Heart left ventricle (tissue), 16 donors: ENCODE data around the gene APLNR. TPM values are rescaled to one million over a fixed set of nuclear protein-coding genes. Genes with fewer than 3 reads are reported as not detected.

Experiments
- ATAC-seq, 4 donors: fragments of 200-7000 bp; cut with Tn5 transposase; one replicate each; pipeline ENCODE4 v1.9.1; 2020 to 2022; ENCODE audit warnings: moderate library complexity in 4 of 4, mild to moderate bottlenecking in 3 of 4, moderate number of reproducible peaks in 1 of 4
- DNase-seq, 5 donors: peaks; one replicate each; pipeline ENCODE4 v3.0.0-alpha.2; 2020
- H3K27ac ChIP-seq, 12 donors: fragments of 200-600 bp; sonication (generic) in 4 of 12; one replicate each; pipeline versions ENCODE4 v1.5.0 to v1.8.0; 2016 to 2022; ENCODE audit warnings: mild to moderate bottlenecking in 2 of 12
- H3K27me3 ChIP-seq, 9 donors: fragments of 200-600 bp; sonication (generic) in 2 of 9; one replicate each; pipeline versions ENCODE4 v1.5.1 to v1.8.0; 2016 to 2022; ENCODE audit warnings: mild to moderate bottlenecking in 3 of 9
- H3K36me3 ChIP-seq, 9 donors: fragments of 200-600 bp; sonication (generic) in 2 of 9; one replicate each; pipeline versions ENCODE4 v1.5.0 to v1.8.0; 2018 to 2022; ENCODE audit warnings: mild to moderate bottlenecking in 2 of 9
- H3K4me1 ChIP-seq, 12 donors: fragments of 200-600 bp; sonication (generic) in 4 of 12; one replicate each; pipeline versions ENCODE4 v1.5.0 to v1.8.0; 2016 to 2022; ENCODE audit warnings: mild to moderate bottlenecking in 3 of 12
- H3K4me3 ChIP-seq, 12 donors: fragments of 200-600 bp; sonication (generic) in 4 of 12; one replicate each; pipeline versions ENCODE4 v1.5.0 to v1.8.0; 2017 to 2022; ENCODE audit warnings: mild to moderate bottlenecking in 9 of 12, moderate library complexity in 4 of 12
- H3K9me3 ChIP-seq, 12 donors: fragments of 200-600 bp; sonication (generic) in 4 of 12; one replicate each; pipeline versions ENCODE4 v1.5.0 to v1.8.0; 2016 to 2022; ENCODE audit warnings: mild to moderate bottlenecking in 1 of 12
- CTCF ChIP-seq, 12 donors: fragments of 200-600 bp; sonication (generic) in 4 of 12; IDR thresholded peaks; one replicate each; pipeline versions ENCODE4 v1.5.0 to v1.8.0; 2018 to 2022; ENCODE audit warnings: antibody characterized with exemption in 12 of 12, mild to moderate bottlenecking in 5 of 12
- POLR2A ChIP-seq, 2 donors: fragments of 450-650 bp; IDR thresholded peaks; one replicate each; pipeline ENCODE4 v1.6.1; 2017; ENCODE audit warnings: antibody characterized with exemption in 2 of 2, mild to moderate bottlenecking in 2 of 2, moderate library complexity in 2 of 2
- WGBS, 4 donors: extraction: QIAGEN DNeasy Blood & Tissue Kit in 2 of 4; methylation state at CpG; one replicate each; pipeline versions ENCODE4 v1.1.5 to v1.1.7; 2013 to 2018; 5-methylcytosine and 5-hydroxymethylcytosine counted together
- intact Hi-C, 10 donors: fragments of 100-400 bp; cut with DNase I; formaldehyde crosslinking; loops; one replicate each; pipeline versions ENCODE4 v1.11.1 to v1.14.2; 2022
- polyA plus RNA-seq, 2 donors: library from polyadenylated mRNA; stranded (reverse); fragments of 200-250 nt; gene quantifications; one replicate each; pipeline ENCODE4 v1.2.3, GENCODE V29; 2013
- total RNA-seq, 9 donors: library from RNA; depleted of rRNA in 2 of 9; stranded (reverse); fragments of >200 nt in 2 of 9; fragmentation: NEBNext Ultra II Directional in 3 of 9; extraction: Animal tissue kit (Norgen Biotek cat#: 25700) in 3 of 9; gene quantifications; one replicate each; pipeline versions ENCODE4 v1.1.0 to v1.2.4, GENCODE V29; 2016 to 2023
- donor health status: ischemic (EF 13 %, LVEDD 7.1; RV severe dilation, severe dysfunction).
- donor health status: healthy with polysubstance abuse.
- donor health status: DM: no; HTN: yes; CAD: no.
- donor health status: DM: no; HTN: no; CAD: no.
- donor health status: ischemic (EF 25% LVEDD 6.9; RV normal size, moderate dysfunction).
- donor health status: ischemic (EF 25% LVEDD 5.7; RV mildly dilated, moderate dysfunction).
- donor health status: healthy.
- donor health status: DM: yes; HTN: yes; CAD: no.
- donor health status: ischemic (EF 35%, LVEDD 5.7; RV mildly dilated, moderate dysfunction).
- donor health status: nonischemic (EF 11% LVEDD 7.7; RV severe dilation, severe dysfunction).
- donor health status: DM: yes; HTN: yes; CAD: no.
- donor health status: PGD.
- donor health status: ischemic (EF 29% LVEDD 5.4; RV normal size, mild dysfunction).
- donor health status: nonischemic (EF 23%, LVEDD 6.1; RV moderate dilation, normal function).

APLNR gene
- total and polyA plus RNA-seq, 11 donors = 1.1 to 63.3 (median 9.4) TPM

DNA sequence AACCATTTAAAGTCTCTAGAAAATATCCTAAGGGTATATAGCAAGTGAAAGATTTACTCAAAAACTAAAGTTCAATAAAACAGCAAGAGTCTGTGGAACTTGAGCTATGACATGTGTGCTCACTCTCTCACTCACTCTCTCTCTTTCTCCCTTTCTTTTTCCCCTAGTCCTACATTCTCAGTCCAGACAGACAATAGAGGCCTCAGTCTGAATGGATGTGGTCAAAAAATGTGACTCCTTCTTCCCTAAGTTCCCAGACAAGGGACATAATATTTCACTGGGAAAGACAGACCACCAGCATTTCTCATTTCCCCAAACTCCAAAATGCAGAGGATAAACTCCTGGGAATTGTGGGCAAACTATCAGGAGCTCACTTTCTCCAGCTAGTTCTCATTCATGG lies 17.6 kb upstream of the APLNR start:
- intact Hi-C loops = no loop called here

DNA sequence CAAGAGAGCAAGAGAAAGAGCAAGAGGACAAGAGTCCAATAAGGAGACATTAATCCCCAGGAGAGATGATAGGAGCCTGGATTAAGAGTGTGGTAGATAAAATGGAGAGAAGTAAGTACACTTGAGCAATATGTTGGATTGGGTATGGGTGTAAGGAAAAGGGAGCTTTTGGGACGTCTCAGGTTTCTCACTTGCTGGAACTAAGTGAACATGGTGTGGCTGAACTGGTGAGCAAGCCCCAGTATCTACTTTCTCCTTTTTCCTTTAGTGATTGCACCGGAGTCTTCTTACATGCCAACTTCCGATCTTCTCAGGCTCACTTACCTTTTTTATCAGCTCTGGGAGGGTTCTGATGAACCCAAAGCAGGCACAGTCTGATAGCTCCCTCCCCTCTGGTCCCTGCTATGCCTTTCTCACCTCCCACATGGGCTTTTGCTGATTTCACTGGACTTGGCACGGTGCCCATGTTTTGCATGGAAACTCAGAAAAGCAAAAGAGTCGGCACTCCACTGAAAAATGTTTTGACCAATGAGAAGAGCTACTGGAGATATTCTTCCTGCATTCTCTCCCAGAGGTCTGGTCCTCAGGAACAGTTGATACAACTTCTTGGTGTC lies 14.5 kb upstream of the APLNR start:
- no peak overlapping the region for H3K4me3 ChIP-seq
- no peak overlapping the region for H3K27ac ChIP-seq
- peaks cover 0 to 6% (median 2%) of the 10 kb centered on the region in 12 donors for H3K9me3 ChIP-seq
- peaks cover 0 to 4% (median 0%) of the 10 kb centered on the region in 9 donors for H3K27me3 ChIP-seq
- intact Hi-C loops = loop anchor here in 2 of 10 donors (2.0 kb wide), 2 partner anchors 27 to 411 kb away; no protein-coding TSS in a partner anchor
- ATAC-seq (peak in 1 of 4 donors; percentile 8), DNase-seq (peak in 3 of 5 donors; percentile 38 to 46 (median 44))
- WGBS, 4 donors = 23 to 44% (median 40%) methylated on average over 5 of the region's 5 CpGs
- H3K36me3 ChIP-seq = no peaks in the 10 kb centered on the region
- peaks cover 0 to 19% (median 7%) of the 10 kb centered on the region in 12 donors for H3K4me1 ChIP-seq
- TF ChIP-seq POLR2A (IDR thresholded peaks at IDR 0.05) = no peak

More for the DNA sequence above, 17.6 kb upstream of the APLNR start:
- H3K27me3 ChIP-seq = peaks cover 0 to 4% (median 0%) of the 10 kb centered on the region in 9 donors
- peaks cover 0 to 9% (median 0%) of the 10 kb centered on the region in 12 donors for H3K4me1 ChIP-seq
- DNase-seq = no peak
- no peak overlapping the region for H3K27ac ChIP-seq
- ATAC-seq = no peak
- TF ChIP-seq CTCF (IDR thresholded peaks at IDR 0.05) = no peak
- TF ChIP-seq POLR2A (IDR thresholded peaks at IDR 0.05) = no peak
- H3K4me3 ChIP-seq = no peak overlapping the region
- no peaks in the 10 kb centered on the region for H3K36me3 ChIP-seq
- peaks cover 0 to 18% (median 8%) of the 10 kb centered on the region in 12 donors for H3K9me3 ChIP-seq

DNA sequence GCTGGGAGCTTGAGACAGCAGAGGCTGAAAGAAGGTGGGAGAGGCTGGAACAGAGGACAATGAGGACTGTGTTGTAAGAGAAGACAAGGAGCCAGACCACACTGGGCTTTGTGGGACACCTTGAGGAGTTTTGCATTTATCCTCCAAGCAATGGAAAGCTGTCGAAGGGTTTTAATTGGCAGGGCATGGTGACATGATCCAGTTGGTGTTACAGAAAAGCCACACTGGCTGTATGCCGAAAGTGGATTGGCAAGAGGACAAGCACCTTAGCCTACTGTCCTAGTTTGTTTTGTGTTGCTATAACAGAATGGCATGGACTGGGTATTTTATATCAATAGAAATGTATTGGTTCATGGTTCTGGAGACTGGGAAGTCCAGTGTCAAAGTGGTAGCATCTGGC lies 14.0 kb upstream of the APLNR start:
- intact Hi-C loops = loop anchor here in 2 of 10 donors (2.0 kb wide), 2 partner anchors 28 to 410 kb away; no protein-coding TSS in a partner anchor
- no peak for DNase-seq
- no peak overlapping the region for H3K27ac ChIP-seq

More for the DNA sequence above, 14.0 kb upstream of the APLNR start:
- Histone ChIP-seq H3K9me3 (peaks cover 0 to under 1% (median 0%) of the 10 kb centered on the region in 12 donors), H3K36me3 (no peaks in the 10 kb centered on the region), H3K4me1 (peaks cover 0 to 20% (median 7%) of the 10 kb centered on the region in 12 donors), H3K27me3 (peaks cover 0 to 4% (median 0%) of the 10 kb centered on the region in 9 donors), H3K4me3 (no peak overlapping the region)
- no peak for TF ChIP-seq POLR2A (IDR thresholded peaks at IDR 0.05)
- TF ChIP-seq CTCF (IDR thresholded peaks at IDR 0.05) = no peak
- no peak for ATAC-seq
- WGBS, 4 donors = 65 to 82% (median 80%) methylated on average over 2 of the region's 2 CpGs
